Spleen (tissue), 7 donors: Measurements from ENCODE around the gene ZFX.

Experiments
- CTCF ChIP-seq, 11 experiments: fragments of 200-600 bp in 7 of 11; fragments of 450-650 bp in 4 of 11; sonication (generic) in 4 of 11; IDR thresholded peaks in 8 of 11; conservative IDR thresholded peaks in 3 of 11; 1 replicate in 7 of 11; 2 replicates in 4 of 11; pipeline versions ENCODE4 v1.4.0 to v1.8.0; 2016 to 2021; ENCODE audit warnings: antibody characterized with exemption in 11 of 11, inconsistent platforms in 4 of 11, mild to moderate bottlenecking in 1 of 11
- POLR2AphosphoS5 ChIP-seq, 3 donors: sonication (generic); formaldehyde crosslinking; IDR thresholded peaks; one replicate each; pipeline ENCODE4 v1.5.1; 2017; ENCODE audit warnings: antibody characterized with exemption in 3 of 3
- donor health status: DM: no; HTN: no; CAD: no; lungs with moderate emphysema.
- donor health status: DM: no; HTN: no; CAD: no.
- donor health status: DM: no; HTN: no; CAD: no.

DNA sequence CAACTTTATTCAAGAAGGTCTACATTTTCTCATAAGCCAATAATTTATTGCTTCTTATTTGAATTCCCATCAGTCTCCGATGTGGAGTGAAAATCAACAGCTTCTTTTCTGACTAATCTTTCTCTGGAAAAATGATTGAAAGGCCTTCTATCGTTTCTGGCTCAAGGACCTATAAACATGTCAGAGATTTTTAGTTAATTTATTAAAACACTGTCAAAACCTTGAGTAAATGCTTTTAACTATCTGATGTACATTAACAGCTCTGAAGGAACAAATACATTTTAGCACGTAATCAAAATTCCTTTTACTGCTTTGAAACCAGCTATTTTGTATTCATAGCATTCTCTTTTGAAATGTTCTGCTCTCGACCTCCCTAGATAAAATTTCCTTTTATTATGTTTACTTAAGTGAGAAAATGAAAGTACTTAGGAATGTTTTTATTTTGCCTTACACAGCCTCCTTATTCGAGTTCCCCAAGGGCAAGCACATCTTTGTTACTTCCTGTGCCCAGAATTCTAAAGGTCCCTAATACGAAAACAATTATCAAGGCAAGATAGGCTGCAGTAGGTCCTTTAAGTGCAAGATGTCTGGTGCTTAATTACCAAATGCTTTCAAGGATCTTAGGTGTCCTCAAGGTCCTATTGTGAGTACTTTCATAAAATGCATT is 3.1 kb upstream of the ZFX start:
- TF ChIP-seq POLR2AphosphoS5 (IDR thresholded peaks at IDR 0.05) (no peak), CTCF (IDR thresholded peaks at IDR 0.05 in 8 of 11, conservative IDR thresholded peaks at IDR 0.05 in 3 of 11) (no peak)
